Keratinocyte (primary cell): ENCODE data around the gene C11orf52. TPM values are rescaled to one million over a fixed set of nuclear protein-coding genes. Genes with fewer than 3 reads are reported as not detected.
A peak's percentile ranks its signal among the peaks of the same experiment; 100 is the strongest.

Source experiments
- DNase-seq: peaks from one replicate; pipeline ENCODE4 v3.0.0-alpha.2; 2011; ENCODE audit warnings: low read depth, missing footprints, low spot score
- FAIRE-seq: peaks from 2 replicates; lab custom pipeline; 2011; peaks lifted over from hg19 to GRCh38; lab: Jason Lieb, UNC
- H2AFZ ChIP-seq: 2 replicates; pipeline ENCODE4 v1.6.0; 2012; ENCODE audit warnings: low read length, control low read depth, inconsistent platforms; ENCODE audit not compliant: control insufficient read depth
- H3K27ac ChIP-seq: 2 replicates; pipeline ENCODE4 v1.5.1; 2011; ENCODE audit warnings: low read length; ENCODE audit not compliant: control insufficient read depth, insufficient read depth
- H3K27me3 ChIP-seq: 3 replicates; pipeline ENCODE4 v1.6.0; 2011; ENCODE audit warnings: low read length; ENCODE audit not compliant: control insufficient read depth, insufficient read depth; ENCODE audit errors: extremely low read depth
- H3K36me3 ChIP-seq, 2 experiments: 2 replicates in 1 of 2; 3 replicates in 1 of 2; pipeline ENCODE4 v1.5.1; 2011; ENCODE audit warnings: low read length in 2 of 2, mild to moderate bottlenecking in 1 of 2; ENCODE audit not compliant: control insufficient read depth in 2 of 2, insufficient read depth in 2 of 2; ENCODE audit errors: extremely low read depth in 1 of 2
- H3K4me1 ChIP-seq: 3 replicates; pipeline ENCODE4 v1.5.1; 2011; ENCODE audit warnings: low read length; ENCODE audit not compliant: control insufficient read depth, insufficient read depth; ENCODE audit errors: extremely low read depth
- H3K4me2 ChIP-seq: 3 replicates; pipeline ENCODE4 v1.6.0; 2011; ENCODE audit warnings: low read depth, low read length; ENCODE audit not compliant: control insufficient read depth, insufficient read depth; ENCODE audit errors: extremely low read depth
- H3K4me3 ChIP-seq, 3 experiments: fragments of 200-600 bp in 1 of 3; sonication (generic) in 1 of 3; 2 replicates in 2 of 3; 3 replicates in 1 of 3; pipeline ENCODE4 v1.5.1; 2011 to 2016; ENCODE audit warnings: low read length in 3 of 3, mild to moderate bottlenecking in 3 of 3, control low read depth in 2 of 3, inconsistent platforms in 1 of 3, low read depth in 1 of 3, mixed read lengths in 1 of 3, mixed run types in 1 of 3, moderate library complexity in 1 of 3; ENCODE audit not compliant: control insufficient read depth in 2 of 3, insufficient read depth in 2 of 3; ENCODE audit errors: extremely low read depth in 1 of 3
- H3K79me2 ChIP-seq: 2 replicates; pipeline ENCODE4 v1.6.0; 2012; ENCODE audit warnings: low read length; ENCODE audit not compliant: control insufficient read depth, insufficient read depth
- H3K9ac ChIP-seq: 3 replicates; pipeline ENCODE4 v1.6.0; 2011; ENCODE audit warnings: low read length; ENCODE audit not compliant: control insufficient read depth, insufficient read depth; ENCODE audit errors: extremely low read depth
- H3K9me1 ChIP-seq: 3 replicates; pipeline ENCODE4 v1.6.0; 2011; ENCODE audit warnings: low read length; ENCODE audit not compliant: control insufficient read depth, insufficient read depth; ENCODE audit errors: extremely low read depth
- H3K9me3 ChIP-seq: 2 replicates; pipeline ENCODE4 v1.5.1; 2012; ENCODE audit warnings: low read depth, low read length; ENCODE audit not compliant: control insufficient read depth
- H4K20me1 ChIP-seq: 3 replicates; pipeline ENCODE4 v1.6.0; 2011; ENCODE audit warnings: low read length; ENCODE audit not compliant: control insufficient read depth, insufficient read depth; ENCODE audit errors: extremely low read depth
- EZH2 ChIP-seq: IDR thresholded peaks from one replicate; pipeline ENCODE4 v1.6.1; 2012; ENCODE audit warnings: inconsistent platforms, mild to moderate bottlenecking, low read length, moderate library complexity
- dilution Hi-C: fragments of 300-500 bp; cut with MboI; formaldehyde crosslinking; loops from one replicate; pipeline ENCODE4 v1.7.0; 2020; ENCODE audit warnings: low sequenced_read_pairs; ENCODE audit not compliant: extremely low pct_ligation_motif_present
- polyA plus RNA-seq, 5 experiments: library from polyadenylated mRNA; depleted of rRNA in 3 of 5; stranded (reverse) in 3 of 5; stranded (forward) in 1 of 5; unstranded in 1 of 5; fragments of >200 nt; gene quantifications; 1 replicate in 1 of 5; 2 replicates in 3 of 5; 3 replicates in 1 of 5; pipeline versions ENCODE4 v1.2.1 to v1.2.3, GENCODE V29; 2011 to 2012; ENCODE audit warnings: missing spikeins in 2 of 5, low read depth in 1 of 5, low replicate concordance in 1 of 5
- TF ChIP-seq, protein P1 (sequence below), 3 experiments: IDR thresholded peaks in 1 of 3; conservative IDR thresholded peaks in 1 of 3; optimal IDR thresholded peaks in 1 of 3; 2 replicates in 2 of 3; 3 replicates in 1 of 3; pipeline versions ENCODE3 to v1.5.1; 2011; ENCODE audit warnings: low read length in 3 of 3, mild to moderate bottlenecking in 3 of 3, moderate library complexity in 2 of 3, control low read depth in 1 of 3, inconsistent platforms in 1 of 3; ENCODE audit not compliant: insufficient read depth in 2 of 3; ENCODE audit errors: extremely low read depth in 1 of 3

Gene C11orf52
- polyA plus RNA-seq, 1 donor (not counting 4 experiments of a cell fraction or from before 2014, with no cell fraction given) = 3.5 TPM

DNA sequence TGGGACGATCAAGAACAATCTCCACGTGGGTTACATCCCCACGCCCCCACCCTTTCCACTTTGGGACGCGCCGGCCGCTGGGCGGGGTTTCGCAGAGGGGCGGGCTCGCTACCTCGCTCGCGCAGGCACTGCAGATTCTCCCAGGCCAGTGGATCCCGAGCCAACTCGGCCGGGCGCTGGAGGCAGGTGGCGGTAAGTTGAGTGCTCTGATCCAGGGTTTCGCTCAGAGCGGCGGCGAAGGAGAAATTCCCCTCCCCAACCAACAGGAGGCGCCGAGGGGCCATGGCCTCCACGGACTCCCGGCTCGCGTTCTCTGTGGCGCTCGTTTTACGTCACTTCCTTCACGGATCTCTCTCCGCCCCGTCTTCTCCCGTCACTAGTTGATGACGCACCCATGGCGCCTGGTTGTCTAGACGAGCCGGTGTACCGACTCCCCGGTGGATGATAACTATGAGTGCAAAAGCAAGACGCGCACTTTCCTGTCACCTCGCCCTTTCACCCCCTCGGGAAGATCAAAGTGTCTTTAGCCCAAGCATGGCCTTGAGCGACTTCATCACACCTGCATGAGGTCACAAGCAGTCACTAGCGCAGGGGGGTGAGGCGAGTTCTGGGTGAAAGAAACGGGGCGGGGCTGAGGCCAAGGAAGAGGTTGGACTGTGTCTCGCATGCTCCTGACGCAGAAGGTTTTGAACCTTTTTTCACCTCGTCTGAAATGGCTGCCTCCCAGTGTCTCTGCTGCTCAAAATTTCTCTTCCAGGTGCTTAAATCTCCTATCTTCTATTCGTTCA, 39.7 kb upstream of the C11orf52 start, which contains the start of the genes CFAP68 and FDXACB1:
CFAP68 (plus strand) TSS at position 693 of the 788 bp plus-strand sequence; CDS start at position 713, 20 bp downstream.
FDXACB1 (minus strand) TSS at position 317 of the 788 bp plus-strand sequence; CDS start at position 284, 33 bp downstream.
- peak within 1 kb of the TSS; percentile 98 for H3K9ac ChIP-seq
- dilution Hi-C loops = no loop called here
- peak; percentile 76 for FAIRE-seq

DNA sequence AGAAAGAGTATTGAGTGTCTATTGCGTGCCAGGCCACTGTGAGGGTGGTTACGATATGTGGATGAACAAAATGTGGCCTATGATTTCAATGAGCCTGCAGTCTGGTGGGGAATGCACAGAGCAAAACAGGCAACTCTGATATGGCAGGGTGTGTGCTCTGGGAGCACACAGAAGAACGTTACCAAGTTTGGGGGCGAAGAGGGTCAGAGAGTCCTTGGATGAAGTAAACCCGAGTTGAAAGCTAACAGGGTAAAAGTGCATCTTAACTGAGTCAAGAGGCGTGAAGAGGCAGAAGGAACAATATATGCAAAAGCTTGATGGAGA, 39.1 kb upstream of the C11orf52 start:
- no peaks in the 10 kb centered on the region for H4K20me1 ChIP-seq
- H3K36me3 ChIP-seq = no peaks in the 10 kb centered on the region
- H3K27me3 ChIP-seq = no peaks in the 10 kb centered on the region
- H3K9me3 ChIP-seq = no peaks in the 10 kb centered on the region
- TF ChIP-seq, protein P1, sequence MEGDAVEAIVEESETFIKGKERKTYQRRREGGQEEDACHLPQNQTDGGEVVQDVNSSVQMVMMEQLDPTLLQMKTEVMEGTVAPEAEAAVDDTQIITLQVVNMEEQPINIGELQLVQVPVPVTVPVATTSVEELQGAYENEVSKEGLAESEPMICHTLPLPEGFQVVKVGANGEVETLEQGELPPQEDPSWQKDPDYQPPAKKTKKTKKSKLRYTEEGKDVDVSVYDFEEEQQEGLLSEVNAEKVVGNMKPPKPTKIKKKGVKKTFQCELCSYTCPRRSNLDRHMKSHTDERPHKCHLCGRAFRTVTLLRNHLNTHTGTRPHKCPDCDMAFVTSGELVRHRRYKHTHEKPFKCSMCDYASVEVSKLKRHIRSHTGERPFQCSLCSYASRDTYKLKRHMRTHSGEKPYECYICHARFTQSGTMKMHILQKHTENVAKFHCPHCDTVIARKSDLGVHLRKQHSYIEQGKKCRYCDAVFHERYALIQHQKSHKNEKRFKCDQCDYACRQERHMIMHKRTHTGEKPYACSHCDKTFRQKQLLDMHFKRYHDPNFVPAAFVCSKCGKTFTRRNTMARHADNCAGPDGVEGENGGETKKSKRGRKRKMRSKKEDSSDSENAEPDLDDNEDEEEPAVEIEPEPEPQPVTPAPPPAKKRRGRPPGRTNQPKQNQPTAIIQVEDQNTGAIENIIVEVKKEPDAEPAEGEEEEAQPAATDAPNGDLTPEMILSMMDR (optimal IDR thresholded peaks at IDR 0.05 in 1 of 3, IDR thresholded peaks at IDR 0.05 in 1 of 3, conservative IDR thresholded peaks at IDR 0.05 in 1 of 3; ENCODE audit: extremely low read depth in 1 of 3, insufficient read depth in 2 of 3, low read length in 3 of 3) = no peak
- TF ChIP-seq EZH2 = no peak
- no peak for DNase-seq
- no peak for FAIRE-seq
- peak overlapping the region; percentile 100 for H2AFZ ChIP-seq
- peak overlapping the region; percentile 98 for H3K4me2 ChIP-seq
- peak overlapping the region; percentile 53 to 96 (median 91) for H3K4me3 ChIP-seq
- dilution Hi-C loops = no loop called here
- peak overlapping the region; percentile 98 for H3K9ac ChIP-seq
- peaks cover 8% of the 10 kb centered on the region for H3K4me1 ChIP-seq
- H3K27ac ChIP-seq = peak overlapping the region; percentile 100
- H3K9me1 ChIP-seq = no peaks in the 10 kb centered on the region
- H3K79me2 ChIP-seq = no peaks in the 10 kb centered on the region

More for the DNA sequence above, 39.7 kb upstream of the C11orf52 start, which contains the start of the genes CFAP68 and FDXACB1:
- peak within 1 kb of the TSS; percentile 100 for H3K27ac ChIP-seq
- no peaks in the 10 kb centered on the region for H3K9me3 ChIP-seq
- no peaks in the 10 kb centered on the region for H4K20me1 ChIP-seq
- H3K9me1 ChIP-seq = no peaks in the 10 kb centered on the region
- H3K27me3 ChIP-seq = no peaks in the 10 kb centered on the region
- no peaks in the 10 kb centered on the region for H3K79me2 ChIP-seq
- peak within 1 kb of the TSS; percentile 100 for H2AFZ ChIP-seq
- H3K36me3 ChIP-seq = no peaks in the 10 kb centered on the region
- H3K4me3 ChIP-seq = peak within 1 kb of the TSS; percentile 53 to 96 (median 91)
- H3K4me2 ChIP-seq = peak within 1 kb of the TSS; percentile 98
- peak; percentile 76 for DNase-seq
- peaks cover 8% of the 10 kb centered on the region for H3K4me1 ChIP-seq
- TF ChIP-seq, protein P1 (optimal IDR thresholded peaks at IDR 0.05 in 1 of 3, IDR thresholded peaks at IDR 0.05 in 1 of 3, conservative IDR thresholded peaks at IDR 0.05 in 1 of 3; ENCODE audit: extremely low read depth in 1 of 3, insufficient read depth in 2 of 3, low read length in 3 of 3) = peak; percentile 87 to 99 (median 91)
- no peak for TF ChIP-seq EZH2
